K562 (cell line): ENCODE results near the gene OR7C2. TPM values are rescaled to one million over a fixed set of nuclear protein-coding genes. Genes with fewer than 3 reads are reported as not detected.

Experiments used
- ATAC-seq: fragments of 200-7000 bp; cut with Tn5 transposase; 3 replicates; pipeline ENCODE4 v1.9.1; 2020; ENCODE audit warnings: moderate library complexity
- BruUV-seq: library from RNA; stranded (reverse); fragments of 400-500 nt; replicated peaks from 2 replicates; lab custom pipeline; 2021; lab: Mats Ljungman, UMichigan
- CTCF ChIA-PET: fragments of 300-600 bp; formaldehyde crosslinking; extraction: SDS; loops from one replicate; lab custom pipeline; 2021; ENCODE audit warnings: low intra/inter-chr PET ratio; lab: Yijun Ruan, JAX
- POLR2A ChIA-PET: fragments of 300-600, 350-650 bp; sonication (Branson Sonifier 250); formaldehyde crosslinking; extraction: SDS; loops from one replicate; lab custom pipeline; 2021; ENCODE audit warnings: antibody characterized with exemption, inconsistent platforms; lab: Yijun Ruan, JAX
- DNase-seq, 4 experiments: peaks; one replicate each; pipeline versions ENCODE4 v3.0.0 to v3.0.0-alpha.2; 2011 to 2018; ENCODE audit warnings: low spot score in 3 of 4, mixed read lengths in 3 of 4; ENCODE audit errors: extremely low read depth in 1 of 4
- FAIRE-seq: peaks from 2 replicates; lab custom pipeline; 2011; peaks lifted over from hg19 to GRCh38; lab: Jason Lieb, UNC
- H2AFZ ChIP-seq: 2 replicates; pipeline ENCODE4 v1.6.0; 2011; ENCODE audit warnings: low read depth, low read length, control low read depth, inconsistent platforms
- H3K27ac ChIP-seq: fragments of 200-600 bp; 3 replicates; pipeline ENCODE4 v1.8.0; 2011; ENCODE audit warnings: low read depth, mild to moderate bottlenecking, control low read depth, inconsistent platforms, low read length, moderate library complexity, mixed read lengths; ENCODE audit errors: extremely low read depth
- H3K27me3 ChIP-seq, 2 experiments: fragments of 300-600 bp in 1 of 2; 2 replicates in 1 of 2; 3 replicates in 1 of 2; pipeline versions ENCODE4 v1.6.0 to v1.8.0; 2011; ENCODE audit warnings: inconsistent platforms in 2 of 2, low read length in 2 of 2, mild to moderate bottlenecking in 1 of 2, mixed read lengths in 1 of 2, moderate library complexity in 1 of 2; ENCODE audit not compliant: control insufficient read depth in 2 of 2, insufficient read depth in 2 of 2
- H3K36me3 ChIP-seq: fragments of 300-600 bp; 3 replicates; pipeline ENCODE4 v1.8.0; 2011; ENCODE audit warnings: mild to moderate bottlenecking, low read length, inconsistent platforms; ENCODE audit not compliant: control insufficient read depth, insufficient read depth
- H3K4me1 ChIP-seq, 2 experiments: fragments of 200-600 bp in 1 of 2; replicated peaks in 1 of 2; 2 replicates in 1 of 2; 3 replicates in 1 of 2; pipeline versions ENCODE4 v1.5.1 to v1.8.0; 2011; ENCODE audit warnings: inconsistent platforms in 2 of 2, low read length in 2 of 2, mild to moderate bottlenecking in 1 of 2, mixed read lengths in 1 of 2, moderate library complexity in 1 of 2; ENCODE audit not compliant: control insufficient read depth in 2 of 2, insufficient read depth in 2 of 2
- H3K4me2 ChIP-seq: 2 replicates; pipeline ENCODE4 v1.6.1; 2011; ENCODE audit warnings: low read length, control low read depth, inconsistent platforms, mixed read lengths; ENCODE audit not compliant: insufficient read depth
- H3K4me3 ChIP-seq: fragments of 200-600 bp; sonication (generic), shearing (Covaris generic); 2 replicates; pipeline ENCODE4 v1.5.1; 2016; ENCODE audit warnings: control low read depth, inconsistent platforms
- H3K79me2 ChIP-seq: fragments of 200-600 bp; 3 replicates; pipeline ENCODE4 v1.8.0; 2011; ENCODE audit warnings: low read length, inconsistent platforms; ENCODE audit not compliant: control insufficient read depth, insufficient read depth
- H3K9ac ChIP-seq, 2 experiments: 2 replicates each; pipeline versions ENCODE4 v1.6.0 to v1.6.1; 2011; ENCODE audit warnings: low read depth in 2 of 2, low read length in 2 of 2, control low read depth in 1 of 2, inconsistent platforms in 1 of 2, mild to moderate bottlenecking in 1 of 2, mixed read lengths in 1 of 2; ENCODE audit not compliant: insufficient read depth in 1 of 2
- H3K9me1 ChIP-seq: one replicate; pipeline ENCODE4 v1.6.0; 2011; ENCODE audit warnings: inconsistent platforms, mild to moderate bottlenecking, low read length, moderate library complexity; ENCODE audit not compliant: control insufficient read depth, insufficient read depth
- H3K9me3 ChIP-seq: replicated peaks from 2 replicates; pipeline ENCODE4 v1.5.1; 2011; ENCODE audit warnings: low read depth, low read length, inconsistent platforms; ENCODE audit not compliant: control insufficient read depth, insufficient read depth
- H4K20me1 ChIP-seq: replicated peaks from 2 replicates; pipeline ENCODE4 v1.6.1; 2011; ENCODE audit warnings: low read length, inconsistent platforms, mixed read lengths; ENCODE audit not compliant: control insufficient read depth, insufficient read depth
- CUX1 ChIP-seq: fragments of 200-800 bp; sonication (Bioruptor generic); IDR thresholded peaks from 2 replicates; pipeline ENCODE4 v1.6.1; 2016; ENCODE audit warnings: missing genetic modification characterization, missing compliant biosample characterization
- GMEB1 ChIP-seq: fragments of 250-450 bp; sonication (Bioruptor Pico); IDR thresholded peaks from 2 replicates; pipeline ENCODE4 v1.4.0; 2020; ENCODE audit warnings: mild to moderate bottlenecking
- HMBOX1 ChIP-seq: sonication (generic); IDR thresholded peaks from 2 replicates; pipeline ENCODE4 v1.6.1; 2016
- WGBS: fragments of 100-300 bp; shearing (Covaris generic); methylation state at CpG from one replicate; pipeline ENCODE4 v1.1.6; 2016; ENCODE audit warnings: low coverage, mixed read lengths; ENCODE audit not compliant: insufficient coverage; ENCODE audit errors: missing lambda C conversion rate; 5-methylcytosine and 5-hydroxymethylcytosine counted together
- in situ Hi-C: fragments of 300-500 bp; cut with MboI; formaldehyde crosslinking; loops from 4 replicates; pipeline ENCODE4 v1.15.0; 2018; ENCODE audit warnings: inconsistent platforms, mixed read lengths
- intact Hi-C: fragments of 100-400 bp; cut with micrococcal nuclease; formaldehyde crosslinking; loops from 2 replicates; pipeline ENCODE4 v1.14.2; 2022
- polyA plus RNA-seq, 8 experiments: library from polyadenylated mRNA; depleted of rRNA in 4 of 8; stranded (reverse) in 5 of 8; unstranded in 3 of 8; fragments of >200 nt; fragmentation: Nextera tagmentation in 2 of 8; fragmentation: Illumina TruSeq in 1 of 8; extraction: Ambion mirVana in 2 of 8; extraction: Trizol in 1 of 8; gene quantifications; 2 replicates each; pipeline versions ENCODE4 v1.2.1 to v1.2.3, GENCODE V29; 2011 to 2014; ENCODE audit warnings: inconsistent platforms in 1 of 8, missing spikeins in 1 of 8
- total RNA-seq, 7 experiments: library from RNA; depleted of rRNA in 6 of 7; stranded (reverse); fragments of >200 nt in 6 of 7; fragmentation: Illumina TruSeq in 2 of 7; extraction: Trizol in 2 of 7; gene quantifications; 2 replicates each; pipeline versions ENCODE4 v1.2.1 to v1.2.3, GENCODE V29; 2011 to 2021; ENCODE audit warnings: low replicate concordance in 1 of 7
- TF ChIP-seq, protein P1 (sequence below): IDR thresholded peaks from 2 replicates; pipeline ENCODE4 v1.6.1; 2016; ENCODE audit warnings: missing genetic modification characterization, missing compliant biosample characterization

The OR7C2 gene
- total and polyA plus RNA-seq, 9 of the 15 experiments (the other 6 are each of a cell fraction or from before 2014, with no cell fraction given), result not detected

GRCh38 chr19:14961956-14962685, 20.8 kb downstream of the OR7C2 start:
- TF ChIP-seq CUX1 (CRISPR knock-in tag) (peak; percentile 97), GMEB1 (CRISPR knock-in tag) (no peak), HMBOX1 (no peak)
- TF ChIP-seq, protein P1, sequence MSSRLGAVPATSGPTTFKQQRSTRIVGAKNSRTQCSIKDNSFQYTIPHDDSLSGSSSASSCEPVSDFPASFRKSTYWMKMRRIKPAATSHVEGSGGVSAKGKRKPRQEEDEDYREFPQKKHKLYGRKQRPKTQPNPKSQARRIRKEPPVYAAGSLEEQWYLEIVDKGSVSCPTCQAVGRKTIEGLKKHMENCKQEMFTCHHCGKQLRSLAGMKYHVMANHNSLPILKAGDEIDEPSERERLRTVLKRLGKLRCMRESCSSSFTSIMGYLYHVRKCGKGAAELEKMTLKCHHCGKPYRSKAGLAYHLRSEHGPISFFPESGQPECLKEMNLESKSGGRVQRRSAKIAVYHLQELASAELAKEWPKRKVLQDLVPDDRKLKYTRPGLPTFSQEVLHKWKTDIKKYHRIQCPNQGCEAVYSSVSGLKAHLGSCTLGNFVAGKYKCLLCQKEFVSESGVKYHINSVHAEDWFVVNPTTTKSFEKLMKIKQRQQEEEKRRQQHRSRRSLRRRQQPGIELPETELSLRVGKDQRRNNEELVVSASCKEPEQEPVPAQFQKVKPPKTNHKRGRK (tag), result no peak
- ATAC-seq (no peak), FAIRE-seq (no peak), DNase-seq (no peak)
- POLR2A ChIA-PET, result no interaction called here
- Histone ChIP-seq H3K9me3 (0 out of 2 replicates have a peak, but pooled peaks cover 3% of the 10 kb centered on the region), H3K4me1 (no peaks in the 10 kb centered on the region), H3K4me2 (no peak overlapping the region), H3K36me3 (no peaks in the 10 kb centered on the region), H3K79me2 (no peaks in the 10 kb centered on the region), H3K9me1 (no peaks in the 10 kb centered on the region), H3K9ac (no peak overlapping the region), H3K27me3 (no peaks in the 10 kb centered on the region; a peak in 1 of 5 replicates), H2AFZ (no peak overlapping the region), H4K20me1 (no peaks in the 10 kb centered on the region), H3K4me3 (no peak overlapping the region), H3K27ac (no peak overlapping the region)
- CTCF ChIA-PET, result no interaction called here
- WGBS, result 5% methylated on average over 24 of the region's 24 CpGs
- in situ Hi-C loops, result no loop called here
- BruUV-seq, result no TSS peak
- intact Hi-C loops, result no loop called here
